RKO (cell line): ENCODE measurements around the gene LACRT.
A peak's percentile ranks its signal among the peaks of the same experiment; 100 is the strongest.

Experiments
- DNase-seq: peaks from one replicate; pipeline ENCODE4 v3.0.0-alpha.2; 2016; ENCODE audit warnings: low spot score

LACRT gene

GRCh38 chr12:54601841-54602240 is 32.9 kb downstream of the LACRT start:
- DNase-seq, result peak; percentile 45

- DNase-seq, result no peak
These were observed 35.7 kb downstream of the LACRT start for GRCh38 chr12:54598970-54599369.

GRCh38 chr12:54596526-54596946 is 38.2 kb downstream of the LACRT start:
- DNase-seq, result peak; percentile 64

GRCh38 chr12:54595471-54595870 is 39.2 kb downstream of the LACRT start:
- no peak for DNase-seq

GRCh38 chr12:54593725-54594124 is 41.0 kb downstream of the LACRT start:
- DNase-seq, result no peak

- no peak for DNase-seq
These were observed 41.6 kb downstream of the LACRT start for GRCh38 chr12:54593135-54593534.

GRCh38 chr12:54592316-54592715 is 42.4 kb downstream of the LACRT start:
- no peak for DNase-seq

GRCh38 chr12:54590978-54591591 is 43.6 kb downstream of the LACRT start:
- DNase-seq, result no peak

- no peak for DNase-seq
These were observed 44.7 kb downstream of the LACRT start for GRCh38 chr12:54589964-54590363.

GRCh38 chr12:54588890-54589267 is 45.8 kb downstream of the LACRT start:
- DNase-seq, result no peak

- DNase-seq, result no peak
These were observed 46.4 kb downstream of the LACRT start, which contains the start of gene PPP1R1A for GRCh38 chr12:54588110-54588889. Gene PPP1R1A, minus strand, starts transcription at chr12:54588659. Its CDS starts 171 bp downstream, at chr12:54588488.

- no peak for DNase-seq
These were observed 47.3 kb downstream of the LACRT start for GRCh38 chr12:54587315-54587873.

- no peak for DNase-seq
These were observed 48.1 kb downstream of the LACRT start for GRCh38 chr12:54586620-54587019.

- no peak for DNase-seq
These were observed 49.5 kb downstream of the LACRT start for GRCh38 chr12:54585243-54585642.

GRCh38 chr12:54584128-54584527 is 50.6 kb downstream of the LACRT start:
- DNase-seq, result no peak

- no peak for DNase-seq
These were observed 51.0 kb downstream of the LACRT start for GRCh38 chr12:54583726-54584125.

GRCh38 chr12:54581412-54581811 is 53.3 kb downstream of the LACRT start:
- no peak for DNase-seq
